Dermis blood vessel endothelial cell (primary cell): ENCODE results near the gene OR2AG2. TPM values are rescaled to one million over a fixed set of nuclear protein-coding genes. Genes with fewer than 3 reads are reported as not detected.

Experiments used
- DNase-seq: peaks from one replicate; pipeline ENCODE4 v3.0.0; 2010
- total RNA-seq: library from RNA; depleted of rRNA; stranded (reverse); fragments of >200 nt; gene quantifications from 2 replicates; pipeline ENCODE4 v1.2.3, GENCODE V29; 2014

The OR2AG2 gene
- total RNA-seq, 1 donor from 2014 or later, result not detected

- DNase-seq, result peak; percentile 76
These were observed 33.8 kb downstream of the OR2AG2 start for GRCh38 chr11:6737872-6738466.

GRCh38 chr11:6736495-6737121 is 35.2 kb downstream of the OR2AG2 start:
- no peak for DNase-seq

DNA sequence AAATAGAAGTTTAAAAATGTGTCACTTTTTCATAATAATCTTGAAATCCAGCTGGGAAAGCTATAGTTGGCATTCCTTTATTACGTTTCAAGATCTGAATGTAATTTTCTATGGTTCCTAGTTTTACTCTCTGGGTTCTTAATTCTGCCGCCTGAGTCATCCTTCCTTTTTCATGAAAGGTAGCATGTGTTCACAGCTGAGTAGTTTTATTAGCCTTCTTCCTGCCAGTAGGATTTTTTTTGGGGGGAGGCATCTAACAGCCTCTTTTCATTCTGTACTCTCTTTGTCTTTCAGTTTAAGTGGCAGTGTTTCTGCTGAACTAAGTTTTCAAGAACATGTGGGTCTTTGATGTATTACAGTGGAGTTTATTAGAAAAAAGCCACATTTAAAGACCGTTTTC is 36.5 kb downstream of the OR2AG2 start:
- peak; percentile 66 for DNase-seq

- DNase-seq, result no peak
These were observed 37.2 kb downstream of the OR2AG2 start for GRCh38 chr11:6734616-6735015.

GRCh38 chr11:6733326-6734275 is 38.2 kb downstream of the OR2AG2 start:
- no peak for DNase-seq

DNA sequence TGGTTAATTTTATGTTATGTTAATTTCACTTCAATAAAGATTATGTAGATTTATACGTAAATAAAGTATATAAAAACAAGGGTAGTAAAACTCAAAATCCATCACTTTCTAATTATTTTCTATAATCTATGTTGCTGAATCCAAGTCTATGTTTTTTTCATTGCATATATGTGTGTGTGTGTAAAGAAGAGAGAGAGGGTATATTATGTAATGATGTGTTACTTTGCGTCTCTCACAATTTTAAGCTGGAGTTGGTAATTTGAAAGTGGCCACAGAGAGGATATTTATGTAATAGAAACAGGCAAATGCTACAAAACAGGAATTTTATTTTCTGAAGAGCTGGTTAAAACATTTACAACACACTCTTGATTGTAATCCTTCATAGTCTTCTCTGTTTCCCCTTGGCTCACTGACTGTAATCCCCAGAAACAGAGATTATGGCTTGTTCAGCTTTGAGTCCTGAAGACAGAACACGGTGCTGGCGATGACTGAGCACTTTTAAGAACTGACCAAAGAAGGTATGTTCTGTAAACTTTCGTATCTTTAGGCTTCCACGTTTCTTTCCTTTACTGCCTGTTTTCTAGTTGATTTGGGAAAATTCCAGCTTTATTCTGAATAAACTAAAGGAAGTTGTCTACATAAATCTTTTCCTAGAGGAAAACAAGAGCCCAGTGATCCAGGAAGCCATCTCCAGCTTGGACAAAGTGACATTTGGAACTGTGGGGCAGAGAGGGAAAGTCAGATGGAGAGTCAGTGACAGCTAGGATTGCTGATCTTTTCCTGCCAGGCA is 43.6 kb downstream of the OR2AG2 start:
- peak; percentile 40 for DNase-seq

- no peak for DNase-seq
These were observed 46.3 kb downstream of the OR2AG2 start for GRCh38 chr11:6725386-6725896.

- peak; percentile 54 for DNase-seq
These were observed 47.8 kb downstream of the OR2AG2 start for GRCh38 chr11:6724013-6724412.

DNA sequence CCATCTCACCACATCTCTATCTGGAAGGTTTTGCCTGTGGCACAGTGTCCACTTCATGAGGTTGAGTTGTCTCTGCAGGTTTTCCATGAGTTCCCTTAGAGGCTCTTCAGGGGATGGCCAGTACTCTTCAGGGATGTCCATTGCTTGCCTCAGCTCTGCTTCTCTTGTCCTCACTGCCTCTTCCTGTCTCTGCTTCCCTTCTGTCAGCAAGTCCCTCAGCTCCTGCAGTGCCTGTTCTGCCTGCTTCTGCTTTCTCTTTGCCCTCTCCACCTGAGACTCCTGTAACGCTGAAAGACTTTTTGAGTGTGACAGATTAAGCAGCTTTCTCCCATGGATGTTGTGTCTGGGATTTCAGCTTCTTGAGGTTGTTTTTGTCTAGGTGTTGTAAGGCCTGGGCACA is 50.4 kb downstream of the OR2AG2 start:
- no peak for DNase-seq

DNA sequence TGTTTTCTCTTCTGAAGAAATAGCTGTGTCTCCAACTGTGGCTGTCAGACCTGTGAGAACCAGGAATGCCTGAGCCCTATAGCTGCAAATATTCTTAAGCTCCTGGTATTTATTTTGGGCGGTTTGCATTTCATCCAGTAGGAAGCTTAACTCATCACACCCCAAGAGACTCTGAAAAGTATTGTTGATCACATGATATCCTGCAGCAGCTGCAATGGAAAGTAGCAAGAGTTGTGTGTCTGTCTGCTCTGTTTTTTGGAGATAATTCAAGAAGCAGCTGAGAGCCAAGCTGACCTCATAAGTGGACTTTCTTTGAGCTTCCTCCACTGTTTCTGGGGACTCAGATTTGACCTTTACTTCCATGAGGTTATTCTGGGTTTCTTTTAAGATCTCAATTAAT is 52.2 kb downstream of the OR2AG2 start:
- peak; percentile 30 for DNase-seq

- no peak for DNase-seq
These were observed 54.4 kb downstream of the OR2AG2 start for GRCh38 chr11:6717426-6717825.

Other genes starting within 250 kb of the OR2AG2 start
- 15.1 and 16.0 TPM in 2 replicates for gene RRP8, start 168.4 kb downstream of the OR2AG2 start, total RNA-seq
- 163 and 202 TPM in 2 replicates for gene ILK, start 168.2 kb downstream of the OR2AG2 start, total RNA-seq
- 27.5 and 34.2 TPM in 2 replicates for gene TAF10, start 159.8 kb downstream of the OR2AG2 start, total RNA-seq
- 137 and 197 TPM in 2 replicates for gene TPP1, start 152.6 kb downstream of the OR2AG2 start, total RNA-seq
- gene DCHS1, start 116.2 kb downstream of the OR2AG2 start, total RNA-seq, result 61.8 and 81.7 TPM in 2 replicates
- 31.2 and 61.6 TPM in 2 replicates for gene MRPL17, start 88.6 kb downstream of the OR2AG2 start, total RNA-seq
- gene OR2AG1, start 11.0 kb upstream of the OR2AG2 start, total RNA-seq, result not detected in 2 replicates
- 0.05 and 0.17 TPM in 2 replicates for gene OR6A2, start 27.7 kb upstream of the OR2AG2 start, total RNA-seq
- gene OR10A5, start 73.7 kb upstream of the OR2AG2 start, total RNA-seq, result not detected in 2 replicates
- not detected in 2 replicates for gene OR10A2, start 91.1 kb upstream of the OR2AG2 start, total RNA-seq
- gene OR10A4, start 104.6 kb upstream of the OR2AG2 start, total RNA-seq, result not detected in 2 replicates
- gene OR2D2, start 120.5 kb upstream of the OR2AG2 start, total RNA-seq, result 0.17 TPM in 1 of 2 replicates, not detected in the other
- gene OR2D3, start 149.0 kb upstream of the OR2AG2 start, total RNA-seq, result not detected in 2 replicates
- 0.70 and 1.7 TPM in 2 replicates for gene ZNF215, start 154.4 kb upstream of the OR2AG2 start, total RNA-seq
- 0.19 and 1.7 TPM in 2 replicates for gene ZNF214, start 248.4 kb upstream of the OR2AG2 start, total RNA-seq
- gene NLRP14, start 248.5 kb upstream of the OR2AG2 start, total RNA-seq, result not detected in 2 replicates